CD4-positive, alpha-beta memory T cell (primary cell): Measurements from ENCODE around the gene HLA-DMB. TPM values are rescaled to one million over a fixed set of nuclear protein-coding genes. Genes with fewer than 3 reads are reported as not detected.

Source experiments
- CTCF ChIA-PET: fragments of 350-600 bp; sonication (Branson Sonifier 250); formaldehyde crosslinking; loops from one replicate; lab custom pipeline; 2021; ENCODE audit warnings: inconsistent platforms; ENCODE audit not compliant: partially characterized antibody; lab: Charles Lee
- POLR2A ChIA-PET: fragments of 350-600 bp; sonication (Branson Sonifier 250); formaldehyde crosslinking; loops from one replicate; lab custom pipeline; 2021; ENCODE audit not compliant: partially characterized antibody; lab: Charles Lee
- DNase-seq, 5 donors: peaks; one replicate each; pipeline versions ENCODE4 v3.0.0 to v3.0.0-alpha.2; 2020 to 2022; ENCODE audit warnings: mixed read lengths in 1 of 5
- H3K27ac ChIP-seq: one replicate; pipeline ENCODE4 v1.7.0; 2013; ENCODE audit warnings: low read depth, low read length
- H3K27me3 ChIP-seq: 2 replicates; pipeline ENCODE4 v1.7.0; 2013; ENCODE audit warnings: mild to moderate bottlenecking, low read length, moderate library complexity; ENCODE audit not compliant: insufficient read depth
- H3K36me3 ChIP-seq: 2 replicates; pipeline ENCODE4 v1.7.0; 2013; ENCODE audit warnings: mild to moderate bottlenecking, low read length, moderate library complexity; ENCODE audit not compliant: insufficient read depth
- H3K4me1 ChIP-seq: 2 replicates; pipeline ENCODE4 v1.7.0; 2013; ENCODE audit warnings: mild to moderate bottlenecking, low read length, moderate library complexity; ENCODE audit not compliant: insufficient read depth
- H3K4me3 ChIP-seq, 2 donors: one replicate each; pipeline ENCODE4 v1.7.0; 2013; ENCODE audit warnings: low read length in 2 of 2, mild to moderate bottlenecking in 1 of 2
- H3K9me3 ChIP-seq, 2 donors: one replicate each; pipeline ENCODE4 v1.7.0; 2013; ENCODE audit warnings: low read length in 2 of 2, control low read depth in 1 of 2; ENCODE audit not compliant: control insufficient read depth in 1 of 2
- H3K27ac Mint-ChIP-seq, 7 donors: one replicate each; pipeline ENCODE4 v1.8.0; 2020 to 2021; ENCODE audit warnings: mixed read lengths in 7 of 7, mild to moderate bottlenecking in 6 of 7, inconsistent platforms in 3 of 7, moderate library complexity in 3 of 7
- H3K27me3 Mint-ChIP-seq, 2 donors: one replicate each; pipeline ENCODE4 v1.8.0; 2020 to 2021; ENCODE audit warnings: mixed read lengths in 2 of 2
- H3K36me3 Mint-ChIP-seq, 2 donors: one replicate each; pipeline ENCODE4 v1.8.0; 2020 to 2021; ENCODE audit warnings: mixed read lengths in 2 of 2, inconsistent platforms in 1 of 2, mild to moderate bottlenecking in 1 of 2
- H3K4me1 Mint-ChIP-seq, 4 donors: one replicate each; pipeline ENCODE4 v1.8.0; 2020 to 2021; ENCODE audit warnings: mixed read lengths in 4 of 4, mild to moderate bottlenecking in 1 of 4
- H3K4me3 Mint-ChIP-seq, 8 donors: one replicate each; pipeline ENCODE4 v1.8.0; 2020 to 2021; ENCODE audit warnings: mixed read lengths in 8 of 8, mild to moderate bottlenecking in 7 of 8, moderate library complexity in 6 of 8, inconsistent platforms in 3 of 8
- H3K9me3 Mint-ChIP-seq, 8 donors: one replicate each; pipeline ENCODE4 v1.8.0; 2020 to 2021; ENCODE audit warnings: mixed read lengths in 8 of 8, mild to moderate bottlenecking in 5 of 8, inconsistent platforms in 3 of 8, moderate library complexity in 1 of 8
- intact Hi-C: fragments of 100-400 bp; cut with micrococcal nuclease; formaldehyde crosslinking; loops from one replicate; pipeline ENCODE4 v1.15.1; 2023
- polyA plus RNA-seq, 2 donors: library from polyadenylated mRNA; unstranded; fragments of 300-500 nt; fragmentation: Illumina TruSeq; gene quantifications; one replicate each; pipeline ENCODE4 v1.2.3, GENCODE V29; 2021
- total RNA-seq, 2 experiments: library from RNA; stranded (reverse); gene quantifications; one replicate each; pipeline ENCODE4 v1.2.3, GENCODE V29; 2021

The HLA-DMB gene
- total and polyA plus RNA-seq, 4 experiments from 2014 or later = 7.6 to 15.5 (median 8.0) TPM

GRCh38 chr6:32953775-32954174 is 12.9 kb upstream of the HLA-DMB start:
- Mint-ChIP-seq H3K4me1 (peaks cover 24 to 42% (median 34%) of the 10 kb centered on the region in 4 donors), H3K4me3 (peak overlapping the region in 2 of 8 donors; percentile 46 to 54)

GRCh38 chr6:32952817-32953739 is 12.2 kb upstream of the HLA-DMB start, which contains the start of gene HLA-DMA:
Gene HLA-DMA, minus strand, starts transcription at chr6:32953097. Its CDS starts 61 bp downstream, at chr6:32953036.
- intact Hi-C loops = loop anchor here (1.0 to 2.0 kb wide), 7 partner anchors 9 to 68 kb away; no protein-coding TSS in a partner anchor
- peaks cover 0 to 4% of the 10 kb centered on the region in 2 donors for H3K36me3 Mint-ChIP-seq
- peak within 1 kb of the TSS; percentile 49 to 89 (median 82) for H3K27ac Mint-ChIP-seq
- Histone ChIP-seq H3K4me3 (peak within 1 kb of the TSS; percentile 7 to 19), H3K36me3 (no peaks in the 10 kb centered on the region), H3K27ac (peak within 1 kb of the TSS; percentile 31), H3K9me3 (no peaks in the 10 kb centered on the region), H3K4me1 (peaks cover 27% of the 10 kb centered on the region), H3K27me3 (no peaks in the 10 kb centered on the region)
- peak; percentile 76 to 90 (median 85) for DNase-seq
- ChIA-PET POLR2A (interaction anchor here (0.5 to 11.1 kb wide), 15 partner anchors 8 to 1387 kb away, joined by 3 to 607 read pairs (median 5); partner anchors contain the start of genes BRD2, HLA-DMB, PSMB8 and PSMB9), CTCF (interaction anchor here (0.6 to 13.5 kb wide), 28 partner anchors 15 to 539 kb away, joined by 3 to 567 read pairs (median 4); partner anchors contain the start of genes BRD2, HLA-DMB, PSMB8 and PSMB9)
- peaks cover 24 to 44% (median 34%) of the 10 kb centered on the region in 4 donors for H3K4me1 Mint-ChIP-seq
- no peaks in the 10 kb centered on the region for H3K9me3 Mint-ChIP-seq
- H3K4me3 Mint-ChIP-seq = peak within 1 kb of the TSS; percentile 18 to 80 (median 68)
- H3K27me3 Mint-ChIP-seq = no peaks in the 10 kb centered on the region

More at GRCh38 chr6:32953775-32954174, 12.9 kb upstream of the HLA-DMB start:
- Histone ChIP-seq H3K27me3 (no peaks in the 10 kb centered on the region), H3K9me3 (no peaks in the 10 kb centered on the region), H3K36me3 (no peaks in the 10 kb centered on the region), H3K4me3 (no peak overlapping the region), H3K27ac (no peak overlapping the region), H3K4me1 (peaks cover 27% of the 10 kb centered on the region)
- intact Hi-C loops = loop anchor here (1.0 to 2.0 kb wide), 7 partner anchors 9 to 68 kb away; no protein-coding TSS in a partner anchor
- Mint-ChIP-seq H3K27me3 (no peaks in the 10 kb centered on the region), H3K27ac (peak overlapping the region in 4 of 7 donors; percentile 16 to 89 (median 62)), H3K9me3 (no peaks in the 10 kb centered on the region), H3K36me3 (peaks cover 0 to 5% of the 10 kb centered on the region in 2 donors)
- CTCF ChIA-PET = interaction anchor here (0.6 to 13.5 kb wide), 26 partner anchors 16 to 1762 kb away, joined by 3 to 567 read pairs (median 5); partner anchors contain the start of genes BRD2, HLA-DMB and TAP2
- POLR2A ChIA-PET = interaction anchor here (0.5 to 11.1 kb wide), 12 partner anchors 8 to 1388 kb away, joined by 3 to 607 read pairs (median 6); partner anchors contain the start of genes BRD2, HLA-DMB, PSMB8 and PSMB9
- DNase-seq = no peak

GRCh38 chr6:32950449-32950848 is 9.6 kb upstream of the HLA-DMB start:
- Histone ChIP-seq H3K36me3 (no peaks in the 10 kb centered on the region), H3K4me3 (no peak overlapping the region), H3K9me3 (no peaks in the 10 kb centered on the region), H3K4me1 (peaks cover 28% of the 10 kb centered on the region), H3K27ac (no peak overlapping the region), H3K27me3 (no peaks in the 10 kb centered on the region)
- Mint-ChIP-seq H3K27me3 (no peaks in the 10 kb centered on the region), H3K4me1 (peaks cover 28 to 58% (median 36%) of the 10 kb centered on the region in 4 donors), H3K9me3 (no peaks in the 10 kb centered on the region), H3K27ac (no peak overlapping the region), H3K4me3 (peak overlapping the region in 1 of 8 donors; percentile 39), H3K36me3 (no peaks in the 10 kb centered on the region)
- CTCF ChIA-PET = interaction anchor here (1.7 to 13.5 kb wide), 5 partner anchors 8 to 65 kb away, joined by 4 to 567 read pairs (median 235); partner anchors contain the start of genes BRD2 and HLA-DMB
- POLR2A ChIA-PET = interaction anchor here (1.2 to 11.1 kb wide), 4 partner anchors 8 to 112 kb away, joined by 5 to 607 read pairs (median 44); partner anchors contain the start of genes BRD2, HLA-DMB and TAP2
- intact Hi-C loops = no loop called here
- DNase-seq = no peak

GRCh38 chr6:32950010-32950409 is 9.2 kb upstream of the HLA-DMB start:
- Mint-ChIP-seq H3K27me3 (no peaks in the 10 kb centered on the region), H3K4me1 (peaks cover 28 to 58% (median 37%) of the 10 kb centered on the region in 4 donors), H3K9me3 (no peaks in the 10 kb centered on the region), H3K36me3 (no peaks in the 10 kb centered on the region), H3K4me3 (peak overlapping the region in 1 of 8 donors; percentile 39), H3K27ac (no peak overlapping the region)
- Histone ChIP-seq H3K4me3 (no peak overlapping the region), H3K27me3 (no peaks in the 10 kb centered on the region), H3K27ac (no peak overlapping the region), H3K9me3 (no peaks in the 10 kb centered on the region), H3K4me1 (peaks cover 29% of the 10 kb centered on the region), H3K36me3 (no peaks in the 10 kb centered on the region)
- CTCF ChIA-PET = interaction anchor here (1.7 to 13.5 kb wide), 6 partner anchors 9 to 64 kb away, joined by 4 to 567 read pairs (median 132); partner anchors contain the start of genes BRD2 and HLA-DMB
- intact Hi-C loops = no loop called here
- no peak for DNase-seq
- POLR2A ChIA-PET = interaction anchor here (1.2 to 11.1 kb wide), 4 partner anchors 8 to 112 kb away, joined by 5 to 607 read pairs (median 44); partner anchors contain the start of genes BRD2, HLA-DMB and TAP2

GRCh38 chr6:32949113-32949512 is 8.3 kb upstream of the HLA-DMB start:
- CTCF ChIA-PET = interaction anchor here (3.5 to 13.5 kb wide), 4 partner anchors 11 to 63 kb away, joined by 28 to 567 read pairs (median 386); partner anchors contain the start of genes BRD2 and HLA-DMB
- H3K4me1 Mint-ChIP-seq = peaks cover 34 to 58% (median 40%) of the 10 kb centered on the region in 4 donors
- peaks cover 33% of the 10 kb centered on the region for H3K4me1 ChIP-seq
- no peaks in the 10 kb centered on the region for H3K9me3 Mint-ChIP-seq
- intact Hi-C loops = no loop called here
- H3K27me3 Mint-ChIP-seq = no peaks in the 10 kb centered on the region
- POLR2A ChIA-PET = interaction anchor here (11.1 kb wide), 1 partner anchor 25 kb away, joined by 607 read pairs; the partner anchor contains the start of gene BRD2
- DNase-seq = no peak
- H3K27ac ChIP-seq = no peak overlapping the region
- H3K27ac Mint-ChIP-seq = no peak overlapping the region
- H3K9me3 ChIP-seq = no peaks in the 10 kb centered on the region
- no peaks in the 10 kb centered on the region for H3K36me3 Mint-ChIP-seq
- no peaks in the 10 kb centered on the region for H3K27me3 ChIP-seq
- no peak overlapping the region for H3K4me3 ChIP-seq
- H3K4me3 Mint-ChIP-seq = no peak overlapping the region
- no peaks in the 10 kb centered on the region for H3K36me3 ChIP-seq

GRCh38 chr6:32947552-32948465 is 7.0 kb upstream of the HLA-DMB start:
- Mint-ChIP-seq H3K36me3 (no peaks in the 10 kb centered on the region), H3K9me3 (no peaks in the 10 kb centered on the region), H3K27ac (peak overlapping the region in 5 of 7 donors; percentile 7 to 38 (median 25)), H3K4me3 (no peak overlapping the region), H3K27me3 (no peaks in the 10 kb centered on the region), H3K4me1 (peaks cover 31 to 58% (median 38%) of the 10 kb centered on the region in 4 donors)
- H3K4me3 ChIP-seq = no peak overlapping the region
- POLR2A ChIA-PET = interaction anchor here (1.0 to 2.2 kb wide), 6 partner anchors 14 to 54 kb away, joined by 3 to 14 read pairs (median 7); partner anchors contain the start of gene BRD2
- no peaks in the 10 kb centered on the region for H3K27me3 ChIP-seq
- peaks cover 37% of the 10 kb centered on the region for H3K4me1 ChIP-seq
- no peaks in the 10 kb centered on the region for H3K9me3 ChIP-seq
- no peak overlapping the region for H3K27ac ChIP-seq
- intact Hi-C loops = loop anchor here (1.0 kb wide), 2 partner anchors 15 to 63 kb away; no protein-coding TSS in a partner anchor
- no peaks in the 10 kb centered on the region for H3K36me3 ChIP-seq
- DNase-seq = peak in 4 of 5 donors; percentile 34 to 49 (median 44)
- CTCF ChIA-PET = interaction anchor here (1.2 to 13.5 kb wide), 9 partner anchors 10 to 150 kb away, joined by 3 to 567 read pairs (median 6); partner anchors contain the start of genes BRD2, HLA-DMB and TAP2
